NCI-H748 (cell line): ENCODE data around the gene HS2ST1.
"Not testable (repeated sequence)": the region's sequence is repeated elsewhere in the genome, so short reads cannot be mapped to it uniquely, and the experiment has no call there.

ENCODE experiments used
- DNase-seq: peaks from one replicate; lab custom pipeline; 2025; ENCODE audit not compliant: unreplicated experiment; lab: John Stamatoyannopoulos, UW

HS2ST1 gene

GRCh38 chr1:86914601-86914997, at the start of gene HS2ST1:
HS2ST1 (plus strand) TSS chr1:86914635.
- no peak for DNase-seq

DNA sequence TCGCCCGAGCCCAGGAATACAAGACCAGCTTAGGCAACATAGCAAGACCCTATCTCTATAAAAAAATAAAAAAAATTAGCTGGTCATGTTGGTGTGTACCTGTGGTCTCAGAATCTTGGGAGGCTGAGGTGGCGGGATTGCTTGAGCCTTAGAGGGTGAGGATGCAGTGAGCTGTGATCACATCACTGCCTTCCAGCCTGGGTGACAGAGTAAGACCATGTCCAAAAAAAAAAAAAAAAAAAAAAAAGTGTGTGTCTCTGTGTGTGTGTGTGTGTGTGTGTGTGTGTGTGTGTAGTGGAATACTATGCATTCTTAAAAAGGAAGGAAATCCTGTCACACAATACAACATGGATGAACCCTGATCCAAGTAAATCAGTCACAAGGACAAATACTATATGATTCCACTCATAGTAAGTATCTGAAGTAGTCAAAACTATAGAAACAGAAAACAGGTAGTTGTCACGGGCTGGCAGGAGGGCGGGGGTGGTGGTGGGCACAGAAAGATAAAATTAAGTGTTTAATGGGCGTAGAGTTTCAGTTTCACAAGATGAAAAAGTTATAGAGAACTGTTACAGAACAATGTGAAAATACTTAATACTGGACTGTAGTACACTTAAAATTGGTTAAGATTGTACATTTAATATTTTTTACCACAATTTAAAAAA, 48.3 kb upstream of the HS2ST1 start:
- DNase-seq, result no peak

DNA sequence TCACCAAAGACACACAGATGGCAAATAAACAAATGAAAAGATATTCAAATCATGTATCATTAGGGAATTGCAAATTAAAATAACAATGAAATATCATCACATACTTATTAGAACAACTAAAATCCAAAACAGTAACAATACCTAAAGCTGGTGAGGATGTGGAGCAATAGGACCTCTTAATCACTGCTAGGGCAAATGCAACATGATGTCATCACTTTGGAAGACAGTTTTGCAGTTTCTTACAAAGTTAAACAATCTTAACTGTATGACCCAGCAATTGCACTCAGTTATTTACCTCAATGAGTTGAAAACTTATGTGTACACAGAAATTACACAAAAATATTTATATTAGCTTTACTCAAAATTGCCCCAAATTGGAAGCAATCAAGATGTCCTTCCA, 47.8 kb upstream of the HS2ST1 start:
- no peak for DNase-seq

DNA sequence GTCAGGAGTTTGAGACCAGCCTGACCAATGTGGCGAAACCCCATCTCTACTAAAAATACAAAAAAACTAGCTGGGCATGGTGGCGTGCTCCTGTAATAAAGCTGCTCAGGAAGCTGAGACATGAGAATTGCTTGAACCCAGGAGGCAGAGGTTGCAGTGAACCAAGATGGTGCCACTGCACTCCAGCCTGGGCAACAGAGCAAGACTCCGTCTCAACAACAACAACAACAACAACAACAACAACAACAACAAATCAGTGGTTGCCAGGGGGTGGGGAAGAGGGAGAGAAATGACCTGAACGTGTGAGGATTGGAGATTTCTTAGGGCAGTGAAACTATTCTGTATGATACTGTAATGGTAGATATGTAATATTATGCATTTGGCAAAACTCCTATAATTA, 47.2 kb upstream of the HS2ST1 start:
- DNase-seq, result not testable (repeated sequence)

- DNase-seq, result no peak
Measured at GRCh38 chr1:86868477-86868876, 46.0 kb upstream of the HS2ST1 start.

- DNase-seq, result no peak
Measured at GRCh38 chr1:86871001-86871400, 43.4 kb upstream of the HS2ST1 start.

DNA sequence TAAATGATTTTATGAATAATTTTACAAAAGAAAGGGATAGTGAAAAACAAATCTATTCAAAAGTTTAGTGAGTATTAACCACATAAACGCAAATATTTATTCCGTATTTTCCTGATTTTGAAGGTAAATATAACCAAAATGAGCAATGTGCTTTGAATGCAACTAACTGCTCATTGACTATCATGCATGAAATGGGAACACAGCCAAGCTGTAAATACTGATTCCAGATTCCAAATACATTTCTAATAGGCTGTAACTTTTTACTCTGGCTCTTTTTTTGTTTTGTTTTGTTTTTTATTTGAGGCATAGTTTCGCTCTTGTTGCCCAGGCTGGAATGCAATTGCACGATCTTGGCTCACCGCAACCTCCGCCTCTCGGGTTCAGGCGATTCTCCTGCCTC, 42.3 kb upstream of the HS2ST1 start:
- DNase-seq, result no peak

DNA sequence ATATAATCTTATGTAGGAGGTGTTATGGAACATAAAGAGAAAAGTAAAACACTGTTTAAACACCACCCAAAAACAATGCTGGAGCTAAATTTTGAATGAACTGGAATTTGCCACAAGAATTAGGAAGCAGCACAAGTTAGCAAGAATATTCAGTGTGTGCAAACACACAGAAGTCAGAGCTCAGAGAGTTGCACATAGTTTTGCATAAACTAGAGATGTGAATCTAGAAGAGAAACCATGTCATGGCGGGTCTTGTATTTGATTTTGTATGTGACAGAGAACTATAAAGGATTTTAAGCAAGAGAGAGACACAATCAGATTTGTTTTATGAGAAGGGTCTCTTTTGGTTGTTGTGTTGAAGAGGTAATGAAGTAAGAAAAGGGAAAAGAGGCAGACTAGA, 38.7 kb upstream of the HS2ST1 start:
- DNase-seq, result no peak

DNA sequence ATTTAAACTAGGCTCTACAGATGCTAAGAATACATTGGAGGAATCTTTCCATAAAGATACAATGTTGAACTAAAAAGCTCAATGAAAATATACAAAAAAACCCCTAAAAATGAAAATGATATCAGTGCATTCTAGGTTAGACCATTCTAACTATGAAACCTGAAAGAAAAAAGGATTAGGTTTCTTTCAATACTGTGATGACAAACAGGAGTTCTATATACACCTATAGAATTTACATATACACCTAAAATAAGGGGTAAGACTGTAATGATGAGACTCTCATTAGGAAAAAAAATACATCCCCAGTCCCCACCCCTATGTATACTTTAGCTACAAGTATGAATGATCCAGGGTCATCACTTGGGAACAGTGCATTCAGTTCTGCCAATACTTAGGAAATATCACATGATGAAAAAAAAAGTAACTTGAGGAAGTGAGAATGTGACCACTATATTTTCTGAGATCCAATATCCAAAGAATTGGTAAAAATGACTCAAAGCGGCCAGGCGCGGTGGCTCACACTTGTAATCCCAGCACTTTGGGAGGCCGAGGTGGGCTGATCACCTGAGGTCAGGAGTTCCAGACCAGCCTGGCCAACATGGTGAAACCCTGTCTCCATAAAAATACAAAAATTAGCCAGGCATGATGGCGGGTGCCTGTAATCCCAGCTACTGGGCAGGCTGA, 26.8 kb upstream of the HS2ST1 start:
- DNase-seq, result no peak

DNA sequence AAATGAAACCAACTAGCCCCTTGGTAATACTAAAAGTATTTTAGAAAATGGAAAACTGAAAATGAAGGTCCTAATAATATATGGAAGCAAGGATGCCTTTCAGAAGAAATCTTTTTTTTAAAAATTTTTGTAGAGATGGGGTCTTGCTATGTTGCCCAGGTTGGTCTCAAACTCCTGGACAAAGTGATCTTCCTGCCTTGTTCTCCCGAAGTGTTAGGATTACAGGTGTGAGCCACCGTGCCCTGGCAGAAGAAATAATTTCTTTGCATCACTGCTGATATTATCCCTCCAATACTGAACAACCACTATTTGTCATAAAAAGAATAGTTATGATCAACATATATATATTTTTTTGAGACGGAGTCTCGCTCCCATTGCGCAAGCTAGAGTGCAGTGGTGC, 26.1 kb upstream of the HS2ST1 start:
- no peak for DNase-seq

DNA sequence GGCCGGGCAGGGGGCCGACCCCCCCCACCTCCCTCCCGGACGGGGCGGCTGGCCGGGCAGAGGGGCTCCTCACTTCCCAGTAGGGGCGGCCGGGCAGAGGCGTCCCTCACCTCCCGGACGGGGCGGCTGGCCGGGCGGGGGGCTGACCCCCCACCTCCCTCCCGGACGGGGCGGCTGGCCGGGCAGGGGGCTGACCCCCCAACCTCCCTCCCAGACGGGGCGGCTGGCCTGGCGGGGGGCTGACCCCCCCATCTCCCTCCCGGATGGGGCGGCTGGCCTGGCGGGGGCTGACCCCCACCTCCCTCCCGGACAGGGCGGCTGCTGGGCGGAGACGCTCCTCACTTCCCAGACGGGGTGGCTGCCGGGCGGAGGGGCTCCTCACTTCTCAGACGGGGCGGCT, 15.0 kb upstream of the HS2ST1 start:
- not testable (repeated sequence) for DNase-seq

DNA sequence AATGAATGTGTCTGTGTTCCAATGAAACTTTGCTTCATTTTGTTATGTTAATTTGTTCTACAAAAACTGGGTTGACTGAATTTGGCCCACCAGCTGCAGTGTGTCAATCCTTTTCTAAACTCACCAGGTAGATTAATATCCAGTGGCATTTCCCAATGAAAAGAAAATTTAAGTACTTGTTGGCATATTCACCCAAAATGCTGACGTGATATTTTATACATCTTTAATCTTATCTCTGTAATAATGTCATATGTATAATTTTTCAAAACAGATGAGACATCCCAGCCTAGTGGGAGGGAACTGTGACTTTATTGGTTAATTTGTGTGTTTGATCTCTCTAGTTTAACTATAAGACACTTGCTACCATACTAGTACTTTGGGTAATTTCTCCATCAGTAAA, 8.6 kb upstream of the HS2ST1 start:
- DNase-seq, result no peak

DNA sequence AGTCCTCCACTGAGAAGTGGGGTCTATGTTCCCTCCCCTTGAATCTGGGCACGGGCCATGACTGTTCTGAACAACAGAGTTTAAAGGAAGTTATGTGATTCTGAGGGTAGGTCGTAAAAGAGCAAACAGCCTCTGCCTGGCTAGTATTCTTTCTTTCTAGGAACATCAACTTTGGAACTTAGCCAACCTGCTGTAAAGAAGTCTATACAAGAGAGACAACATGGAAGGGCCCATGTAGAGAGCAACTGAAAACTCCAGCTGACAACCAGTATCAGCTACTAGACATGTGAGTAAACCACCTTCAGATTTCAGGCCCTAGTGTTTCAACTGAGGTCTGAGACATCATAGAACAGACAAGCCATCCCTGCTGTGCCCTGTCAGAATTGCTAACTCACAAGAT, 8.0 kb upstream of the HS2ST1 start:
- DNase-seq, result peak; percentile 25

DNA sequence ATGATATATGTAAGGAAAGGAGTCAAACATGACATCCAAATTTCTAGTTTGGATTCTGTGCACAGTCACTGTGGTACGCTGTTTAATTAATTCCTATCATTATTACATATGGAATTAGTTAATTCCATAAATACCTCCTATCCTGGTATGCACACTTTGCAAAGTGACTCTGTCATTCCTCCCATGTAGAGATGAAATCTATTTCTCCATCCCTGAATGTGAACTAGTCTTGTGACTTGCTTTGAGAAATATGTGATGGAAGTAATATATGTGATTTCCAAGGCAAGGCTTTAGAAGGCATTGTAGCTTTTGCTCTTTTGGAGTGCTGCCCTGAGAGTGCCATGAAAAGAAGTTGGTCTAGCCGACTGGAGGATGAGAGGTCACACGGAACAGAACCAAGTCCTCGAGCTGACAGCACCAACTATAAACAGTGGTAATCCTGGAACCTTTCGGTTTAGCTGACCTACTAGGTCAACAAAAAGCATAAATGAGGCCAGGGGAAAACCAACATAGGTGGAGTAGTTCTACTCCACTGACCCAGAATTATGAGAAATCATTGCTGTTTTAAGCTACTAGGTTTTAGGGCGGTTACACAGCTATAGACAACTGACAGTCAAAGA, 2.0 kb upstream of the HS2ST1 start:
- DNase-seq, result no peak

GRCh38 chr1:86913399-86913895, 988 bp upstream of the HS2ST1 start:
- DNase-seq, result peak; percentile 35

DNA sequence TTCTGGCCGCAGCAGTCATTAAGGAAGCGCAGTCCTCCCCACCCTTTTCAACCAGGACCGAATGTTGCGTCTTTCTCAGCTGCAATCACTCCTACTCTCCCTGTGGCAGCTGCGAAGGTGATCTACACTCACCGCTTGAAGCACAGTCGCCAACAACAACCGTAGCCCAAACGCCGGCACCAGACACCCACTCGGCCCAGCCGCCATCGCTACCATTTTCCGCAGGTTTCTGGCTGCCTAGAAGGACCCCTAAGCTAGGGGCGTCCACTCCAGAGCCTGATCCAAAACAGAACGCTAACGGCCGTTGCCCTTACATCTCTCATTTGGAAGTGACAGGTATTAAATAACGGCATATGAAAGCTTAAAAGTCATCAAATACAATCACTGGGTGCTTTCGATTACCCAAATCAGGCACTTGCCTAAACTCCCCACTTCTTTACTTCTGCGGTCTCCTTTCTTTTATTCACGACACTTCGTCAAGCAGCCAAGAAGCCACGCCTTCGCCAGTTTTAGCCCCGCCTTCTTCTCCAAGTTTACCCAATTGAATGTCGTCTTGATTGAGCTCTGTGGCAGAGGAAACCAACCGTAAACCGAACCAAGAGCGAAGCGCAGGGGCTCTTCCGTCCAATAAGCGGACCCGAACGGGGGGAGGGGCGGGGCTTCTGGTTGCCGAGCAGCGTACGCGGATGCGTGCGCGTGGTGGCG, 387 bp upstream of the HS2ST1 start, which contains the start of gene SELENOF:
TSS of gene SELENOF (minus strand) at position 231 of the 705 bp plus-strand sequence. CDS start at position 216, 15 bp downstream.
- peak; percentile 99 for DNase-seq

DNA sequence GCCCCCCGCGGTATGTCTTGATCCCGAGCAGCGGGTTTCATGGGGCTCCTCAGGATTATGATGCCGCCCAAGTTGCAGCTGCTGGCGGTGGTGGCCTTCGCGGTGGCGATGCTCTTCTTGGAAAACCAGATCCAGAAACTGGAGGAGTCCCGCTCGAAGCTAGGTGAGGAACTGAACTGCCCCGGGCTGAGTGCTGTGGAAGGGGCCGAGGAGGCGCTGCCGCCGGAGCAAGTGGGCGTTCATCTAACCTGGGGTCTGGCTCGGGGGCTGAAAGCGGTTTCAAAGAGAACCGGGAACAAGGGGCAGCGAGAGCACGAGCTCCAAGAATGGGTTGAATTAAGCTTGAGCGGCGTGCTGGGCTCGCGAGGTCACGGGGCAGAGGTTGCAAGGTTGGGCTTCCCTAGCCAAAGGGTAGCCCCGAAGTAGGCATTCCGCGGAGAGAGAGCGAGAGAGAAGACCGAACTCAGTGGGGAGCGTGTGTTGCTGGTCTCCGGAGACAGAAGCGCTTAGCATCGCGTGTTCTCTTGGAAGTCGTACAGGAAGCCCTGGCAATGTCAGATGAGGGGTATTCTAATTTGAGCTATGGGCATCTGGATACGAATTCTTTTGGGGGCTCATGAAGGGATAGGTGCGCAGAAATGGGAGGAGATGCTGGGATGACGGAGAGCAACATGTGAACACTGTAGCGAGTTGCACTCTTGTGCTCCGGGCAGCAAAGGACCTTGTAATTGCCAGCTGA, 732 bp downstream of the HS2ST1 start:
- DNase-seq, result peak; percentile 74

DNA sequence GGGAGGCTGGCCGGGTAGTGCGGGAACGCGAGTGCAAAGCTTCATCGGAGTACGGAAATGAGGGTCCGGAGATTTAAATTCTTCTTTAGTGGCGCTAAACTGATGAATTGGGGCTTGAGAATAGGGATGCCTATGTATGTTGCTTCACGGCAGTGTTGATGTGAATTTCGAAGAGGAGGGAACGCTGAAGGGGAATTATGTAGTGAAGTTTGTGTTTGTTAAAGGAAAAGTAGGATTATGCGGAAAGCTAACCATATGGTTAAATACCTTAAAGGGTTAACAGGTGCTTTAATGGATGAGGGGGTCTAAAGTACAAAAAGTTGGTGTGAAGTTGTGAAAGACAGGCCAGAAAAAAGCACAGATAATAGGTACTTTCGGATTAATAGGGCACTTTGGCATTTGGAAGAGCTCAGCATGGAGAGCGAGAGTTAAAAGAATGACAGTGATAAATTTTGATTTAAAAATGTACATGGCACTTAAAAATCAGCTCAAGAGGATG, 1.4 kb downstream of the HS2ST1 start:
- no peak for DNase-seq

DNA sequence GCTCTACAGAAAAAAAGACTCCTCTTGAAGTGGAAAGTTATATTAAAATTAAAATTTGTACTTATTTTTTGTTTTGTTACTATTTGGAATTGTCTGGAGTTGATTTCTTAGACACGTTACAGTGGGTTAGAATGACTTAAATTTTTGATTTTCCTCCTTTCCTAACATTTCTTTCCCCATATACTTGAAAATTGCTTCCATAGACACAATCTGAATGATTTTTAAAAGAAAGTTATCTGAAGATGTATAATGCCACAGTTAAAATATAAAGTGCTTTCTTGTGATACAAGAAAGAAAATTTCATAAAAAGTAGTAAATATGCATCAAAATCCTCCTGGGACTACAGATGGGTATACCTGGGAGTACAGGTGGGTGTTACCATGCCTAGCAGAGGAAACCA, 2.3 kb downstream of the HS2ST1 start:
- no peak for DNase-seq

- DNase-seq, result no peak
Measured at GRCh38 chr1:86922445-86922844, 8.0 kb downstream of the HS2ST1 start.
